ENCODE measurements around the gene ZNF500. TPM values are rescaled to one million over a fixed set of nuclear protein-coding genes. Genes with fewer than 3 reads are reported as not detected.

ZNF500 gene
- total and polyA plus RNA-seq, 8 donors = 0.45 to 19.3 (median 4.5) TPM

DNA sequence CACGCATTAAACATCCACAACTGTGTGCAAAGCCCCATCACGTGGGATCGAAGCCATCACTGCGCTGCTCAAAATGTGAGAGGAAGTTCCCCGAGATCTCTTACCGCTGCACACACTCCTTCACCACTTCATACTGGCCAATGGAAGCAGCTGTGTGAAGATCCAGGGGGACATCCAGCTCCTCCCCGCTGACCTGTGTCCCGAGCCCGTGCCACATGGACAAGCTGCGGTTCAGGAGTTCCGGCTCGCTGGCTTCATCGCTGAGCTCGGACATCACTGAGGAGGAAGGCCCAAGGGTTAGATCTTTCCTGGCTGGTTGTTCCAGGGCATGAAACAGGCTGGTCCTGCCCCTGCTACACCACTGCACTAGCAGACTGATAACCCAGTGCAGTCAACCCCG is 37.1 kb downstream of the ZNF500 start:
- WGBS, 5 donors = 92 to 94% (median 94%) methylated on average over 14 to 15 of the region's 15 CpGs
- H3K36me3 ChIP-seq = peaks cover 23 to 71% (median 62%) of the 10 kb centered on the region in 4 donors
- H3K27ac ChIP-seq = no peak overlapping the region
- no peak overlapping the region for H3K4me3 ChIP-seq
- no peak for TF ChIP-seq POLR2AphosphoS5 (IDR thresholded peaks at IDR 0.05)
- TF ChIP-seq, protein P1, sequence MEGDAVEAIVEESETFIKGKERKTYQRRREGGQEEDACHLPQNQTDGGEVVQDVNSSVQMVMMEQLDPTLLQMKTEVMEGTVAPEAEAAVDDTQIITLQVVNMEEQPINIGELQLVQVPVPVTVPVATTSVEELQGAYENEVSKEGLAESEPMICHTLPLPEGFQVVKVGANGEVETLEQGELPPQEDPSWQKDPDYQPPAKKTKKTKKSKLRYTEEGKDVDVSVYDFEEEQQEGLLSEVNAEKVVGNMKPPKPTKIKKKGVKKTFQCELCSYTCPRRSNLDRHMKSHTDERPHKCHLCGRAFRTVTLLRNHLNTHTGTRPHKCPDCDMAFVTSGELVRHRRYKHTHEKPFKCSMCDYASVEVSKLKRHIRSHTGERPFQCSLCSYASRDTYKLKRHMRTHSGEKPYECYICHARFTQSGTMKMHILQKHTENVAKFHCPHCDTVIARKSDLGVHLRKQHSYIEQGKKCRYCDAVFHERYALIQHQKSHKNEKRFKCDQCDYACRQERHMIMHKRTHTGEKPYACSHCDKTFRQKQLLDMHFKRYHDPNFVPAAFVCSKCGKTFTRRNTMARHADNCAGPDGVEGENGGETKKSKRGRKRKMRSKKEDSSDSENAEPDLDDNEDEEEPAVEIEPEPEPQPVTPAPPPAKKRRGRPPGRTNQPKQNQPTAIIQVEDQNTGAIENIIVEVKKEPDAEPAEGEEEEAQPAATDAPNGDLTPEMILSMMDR (IDR thresholded peaks at IDR 0.05) = no peak
- DNase-seq = no peak
- no peaks in the 10 kb centered on the region for H3K27me3 ChIP-seq
- no peaks in the 10 kb centered on the region for H3K9me3 ChIP-seq
- intact Hi-C loops (cut with DNase I; ENCODE audit: low total_unique reads) = no loop called here
- H3K4me1 ChIP-seq = peaks cover under 1 to 15% (median 13%) of the 10 kb centered on the region in 4 donors

DNA sequence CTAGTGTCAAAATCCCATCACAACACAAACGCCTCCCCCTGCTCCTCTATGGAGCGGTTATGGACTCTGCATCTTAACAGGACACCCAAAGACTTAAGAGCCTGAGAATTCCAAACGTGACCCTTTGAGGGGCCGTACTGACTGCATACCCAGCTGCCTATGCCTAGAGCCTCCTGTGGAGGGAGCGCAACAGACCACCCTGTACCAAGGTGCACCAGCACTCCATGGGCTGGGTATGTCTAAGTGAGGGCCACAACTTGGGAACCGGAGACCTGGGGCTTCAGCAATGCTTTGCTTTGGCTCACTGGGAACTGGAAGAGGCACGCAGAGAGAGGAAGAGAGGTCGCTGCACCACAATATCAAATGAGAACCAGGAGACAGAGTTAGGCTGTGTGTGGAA is 38.3 kb downstream of the ZNF500 start:
- no peak for DNase-seq
- intact Hi-C loops (cut with DNase I; ENCODE audit: low total_unique reads) = no loop called here

GRCh38 chr16:4726616-4727015 is 40.3 kb downstream of the ZNF500 start:
- H3K4me1 ChIP-seq = no peaks in the 10 kb centered on the region
- WGBS, 5 donors = 93 to 96% (median 94%) methylated on average over 18 of the region's 18 CpGs
- H3K27me3 ChIP-seq = no peaks in the 10 kb centered on the region
- H3K36me3 ChIP-seq = peaks cover 31 to 98% (median 93%) of the 10 kb centered on the region in 4 donors
- H3K27ac ChIP-seq = no peak overlapping the region
- H3K9me3 ChIP-seq = no peaks in the 10 kb centered on the region
- intact Hi-C loops (cut with DNase I; ENCODE audit: low total_unique reads) = no loop called here
- DNase-seq = no peak
- no peak overlapping the region for H3K4me3 ChIP-seq
- TF ChIP-seq POLR2AphosphoS5 (IDR thresholded peaks at IDR 0.05) (no peak), POLR2A (IDR thresholded peaks at IDR 0.05) (no peak), EP300 (IDR thresholded peaks at IDR 0.05) (no peak)
- TF ChIP-seq, protein P1 (IDR thresholded peaks at IDR 0.05) = no peak

More for the DNA sequence above, 38.3 kb downstream of the ZNF500 start:
- TF ChIP-seq POLR2A (IDR thresholded peaks at IDR 0.05) (no peak), POLR2AphosphoS5 (IDR thresholded peaks at IDR 0.05) (no peak), EP300 (IDR thresholded peaks at IDR 0.05) (no peak)
- TF ChIP-seq, protein P1 (IDR thresholded peaks at IDR 0.05) = no peak
- 92 to 97% (median 95%) methylated on average over 8 of the region's 8 CpGs for WGBS, 5 donors
- no peak overlapping the region for H3K27ac ChIP-seq
- H3K27me3 ChIP-seq = no peaks in the 10 kb centered on the region
- peaks cover 31 to 83% (median 73%) of the 10 kb centered on the region in 4 donors for H3K36me3 ChIP-seq
- no peaks in the 10 kb centered on the region for H3K9me3 ChIP-seq
- no peak overlapping the region for H3K4me3 ChIP-seq
- peaks cover 0 to 11% (median 10%) of the 10 kb centered on the region in 4 donors for H3K4me1 ChIP-seq

GRCh38 chr16:4724661-4725270 is 42.2 kb downstream of the ZNF500 start:
- Histone ChIP-seq H3K27ac (no peak overlapping the region), H3K36me3 (peaks cover 31 to 89% (median 85%) of the 10 kb centered on the region in 4 donors), H3K4me1 (no peaks in the 10 kb centered on the region), H3K27me3 (no peaks in the 10 kb centered on the region), H3K4me3 (no peak overlapping the region), H3K9me3 (no peaks in the 10 kb centered on the region)
- no peak for DNase-seq
- intact Hi-C loops (cut with DNase I; ENCODE audit: low total_unique reads) = no loop called here
- 92 to 93% (median 92%) methylated on average over 11 of the region's 11 CpGs for WGBS, 5 donors
- TF ChIP-seq, protein P1 (IDR thresholded peaks at IDR 0.05) = no peak
- TF ChIP-seq POLR2AphosphoS5 (IDR thresholded peaks at IDR 0.05) (no peak), EP300 (IDR thresholded peaks at IDR 0.05) (no peak), POLR2A (IDR thresholded peaks at IDR 0.05) (no peak)

Measured in stomach (tissue), 9 donors.